ENCODE data around the gene ZNF469.

DNA sequence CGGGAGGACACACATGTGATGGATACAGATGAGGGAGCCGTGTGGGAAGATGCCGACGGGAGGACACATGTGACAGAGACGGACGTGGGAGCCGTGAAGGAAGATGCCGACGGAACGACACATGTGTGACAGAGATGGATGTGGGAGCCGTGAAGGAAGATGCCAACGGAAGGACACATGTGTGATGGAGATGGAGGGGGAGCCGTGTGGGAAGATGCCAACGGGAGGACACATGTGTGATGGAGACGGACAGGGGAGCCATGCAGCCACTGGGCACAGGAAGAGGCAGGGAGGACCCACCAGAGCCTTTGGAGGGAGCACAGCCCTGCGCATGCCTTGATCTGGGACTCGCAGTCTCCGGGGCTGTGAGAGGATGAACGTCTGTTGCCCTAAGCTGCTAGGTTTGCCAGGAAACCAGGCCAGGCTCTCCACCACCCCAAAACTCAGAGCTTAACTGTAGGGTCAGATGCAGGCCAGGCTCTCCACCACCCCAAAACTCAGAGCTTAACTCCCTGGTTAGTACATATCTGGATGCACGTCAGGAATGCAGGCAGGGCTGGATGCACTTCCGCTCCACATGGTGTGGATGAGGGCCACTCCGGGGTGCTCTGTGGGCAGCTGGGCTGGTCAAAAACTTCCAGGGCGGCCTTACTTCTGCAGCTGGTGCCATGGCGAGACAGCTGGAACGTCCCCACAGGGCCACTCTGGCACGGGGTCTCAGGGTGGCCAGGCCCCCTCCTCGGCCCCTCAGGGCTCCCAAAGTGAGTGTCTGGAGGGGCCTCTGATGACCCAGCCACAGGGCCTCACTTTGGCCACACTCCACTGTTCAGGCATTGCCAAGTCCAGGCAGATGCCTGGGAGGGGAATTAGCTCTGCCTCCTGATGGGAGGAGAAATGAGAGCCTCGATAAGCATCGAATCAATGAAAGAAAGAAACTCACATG lies 47.7 kb upstream of the ZNF469 start:
- TF ChIP-seq POLR2A (IDR thresholded peaks at IDR 0.05; ENCODE audit: low read depth, low read length) (no peak), POLR2AphosphoS5 (IDR thresholded peaks at IDR 0.05; ENCODE audit: low read depth, low read length) (no peak)

All from GM12892 (cell line).